Measurements from ENCODE around the gene GABRE.

GABRE gene

GRCh38 chrX:151912780-151913179 is 61.7 kb downstream of the GABRE start, which contains the start of gene MAGEA4:
Gene MAGEA4 (plus strand): TSS chrX:151912889. CDS start chrX:151923665, 10,776 bp downstream.
- Histone ChIP-seq H3K27me3 (ENCODE audit: insufficient read depth, low read length) (no peaks in the 10 kb centered on the region), H3K36me3 (ENCODE audit: insufficient read depth, low read length) (no peaks in the 10 kb centered on the region), H3F3A (ENCODE audit: insufficient read depth, low read length) (no peaks in the 10 kb centered on the region), H3K79me2 (ENCODE audit: insufficient read depth, low read length) (no peaks in the 10 kb centered on the region), H2AFZ (ENCODE audit: low read length) (no peak within 1 kb of the TSS), H3K4me1 (ENCODE audit: insufficient read depth, low read length, severe bottlenecking) (no peaks in the 10 kb centered on the region), H3K9me3 (ENCODE audit: low read length) (no peaks in the 10 kb centered on the region), H3K9ac (ENCODE audit: low read length) (no peak within 1 kb of the TSS), H3K4me2 (ENCODE audit: low read length) (no peak within 1 kb of the TSS), H3K9me2 (ENCODE audit: low read depth, low read length) (no peaks in the 10 kb centered on the region), H4K20me1 (ENCODE audit: insufficient read depth, low read length) (no peaks in the 10 kb centered on the region), H3K27ac (ENCODE audit: low read depth, low read length, poor library complexity, severe bottlenecking) (no peak within 1 kb of the TSS), H3K4me3 (ENCODE audit: low read depth, low read length, poor library complexity, severe bottlenecking) (no peak within 1 kb of the TSS)
- TF ChIP-seq EZH2 (IDR thresholded peaks at IDR 0.05; ENCODE audit: borderline replicate concordance, low read length) (no peak), CTCF (IDR thresholded peaks at IDR 0.05; ENCODE audit: low read length) (no peak)

- Histone ChIP-seq H3K27me3 (ENCODE audit: insufficient read depth, low read length) (no peaks in the 10 kb centered on the region), H3K4me2 (ENCODE audit: low read length) (no peak overlapping the region), H3K27ac (ENCODE audit: low read depth, low read length, poor library complexity, severe bottlenecking) (no peak overlapping the region), H3F3A (ENCODE audit: insufficient read depth, low read length) (no peaks in the 10 kb centered on the region), H3K9ac (ENCODE audit: low read length) (no peak overlapping the region), H3K9me2 (ENCODE audit: low read depth, low read length) (no peaks in the 10 kb centered on the region), H3K36me3 (ENCODE audit: insufficient read depth, low read length) (no peaks in the 10 kb centered on the region), H4K20me1 (ENCODE audit: insufficient read depth, low read length) (no peaks in the 10 kb centered on the region), H3K4me3 (ENCODE audit: low read depth, low read length, poor library complexity, severe bottlenecking) (no peak overlapping the region), H3K4me1 (ENCODE audit: insufficient read depth, low read length, severe bottlenecking) (no peaks in the 10 kb centered on the region), H2AFZ (ENCODE audit: low read length) (no peak overlapping the region), H3K79me2 (ENCODE audit: insufficient read depth, low read length) (no peaks in the 10 kb centered on the region), H3K9me3 (ENCODE audit: low read length) (no peaks in the 10 kb centered on the region)
- TF ChIP-seq EZH2 (IDR thresholded peaks at IDR 0.05; ENCODE audit: borderline replicate concordance, low read length): no peak
- no peak for TF ChIP-seq CTCF (IDR thresholded peaks at IDR 0.05; ENCODE audit: low read length)
Observed at GRCh38 chrX:151912221-151912620, 62.3 kb downstream of the GABRE start.

GRCh38 chrX:151904989-151905388 is 69.5 kb downstream of the GABRE start:
- Histone ChIP-seq H3K79me2 (ENCODE audit: insufficient read depth, low read length) (no peaks in the 10 kb centered on the region), H3K9me3 (ENCODE audit: low read length) (no peaks in the 10 kb centered on the region), H3K4me2 (ENCODE audit: low read length) (no peak overlapping the region), H2AFZ (ENCODE audit: low read length) (no peak overlapping the region), H3K27ac (ENCODE audit: low read depth, low read length, poor library complexity, severe bottlenecking) (no peak overlapping the region), H3F3A (ENCODE audit: insufficient read depth, low read length) (no peaks in the 10 kb centered on the region), H3K9ac (ENCODE audit: low read length) (no peak overlapping the region), H3K27me3 (ENCODE audit: insufficient read depth, low read length) (no peaks in the 10 kb centered on the region), H3K9me2 (ENCODE audit: low read depth, low read length) (no peaks in the 10 kb centered on the region), H3K36me3 (ENCODE audit: insufficient read depth, low read length) (no peaks in the 10 kb centered on the region), H3K4me3 (ENCODE audit: low read depth, low read length, poor library complexity, severe bottlenecking) (no peak overlapping the region), H4K20me1 (ENCODE audit: insufficient read depth, low read length) (no peaks in the 10 kb centered on the region), H3K4me1 (ENCODE audit: insufficient read depth, low read length, severe bottlenecking) (no peaks in the 10 kb centered on the region)
- TF ChIP-seq EZH2 (IDR thresholded peaks at IDR 0.05; ENCODE audit: borderline replicate concordance, low read length): no peak
- TF ChIP-seq CTCF (IDR thresholded peaks at IDR 0.05; ENCODE audit: low read length): no peak
